SW 1271 (cell line): Measurements from ENCODE around the gene KCNC4.

ENCODE experiments used
- DNase-seq, 2 experiments: peaks; one replicate each; lab custom pipeline; 2025; lab: John Stamatoyannopoulos, UW

The KCNC4 gene

GRCh38 chr1:110230381-110231199, 20.5 kb downstream of the KCNC4 start:
- DNase-seq, result no peak

GRCh38 chr1:110233861-110234260, 23.7 kb downstream of the KCNC4 start:
- DNase-seq, result no peak

- DNase-seq, result no peak
Observed at GRCh38 chr1:110234691-110235090, 24.6 kb downstream of the KCNC4 start.

- DNase-seq, result no peak
Observed at GRCh38 chr1:110235181-110235833, 25.2 kb downstream of the KCNC4 start.

- no peak for DNase-seq
Observed at GRCh38 chr1:110235834-110236682, 25.9 kb downstream of the KCNC4 start.

GRCh38 chr1:110237386-110238152, 27.5 kb downstream of the KCNC4 start:
- no peak for DNase-seq

- no peak for DNase-seq
Observed at GRCh38 chr1:110239441-110240430, 29.6 kb downstream of the KCNC4 start.

- no peak for DNase-seq
Observed at GRCh38 chr1:110240476-110241210, 30.5 kb downstream of the KCNC4 start.

GRCh38 chr1:110241516-110241915, 31.4 kb downstream of the KCNC4 start:
- no peak for DNase-seq

GRCh38 chr1:110242062-110242461, 31.9 kb downstream of the KCNC4 start:
- no peak for DNase-seq

GRCh38 chr1:110242731-110243130, 32.6 kb downstream of the KCNC4 start:
- DNase-seq, result no peak

- no peak for DNase-seq
Observed at GRCh38 chr1:110243146-110243545, 33.0 kb downstream of the KCNC4 start.

GRCh38 chr1:110243574-110243973, 33.5 kb downstream of the KCNC4 start:
- DNase-seq, result no peak

GRCh38 chr1:110245876-110246620, 35.9 kb downstream of the KCNC4 start:
- no peak for DNase-seq

GRCh38 chr1:110248746-110249145, 38.6 kb downstream of the KCNC4 start:
- no peak for DNase-seq

GRCh38 chr1:110249256-110249655, 39.1 kb downstream of the KCNC4 start:
- no peak for DNase-seq

- no peak for DNase-seq
Observed at GRCh38 chr1:110250008-110250407, 39.9 kb downstream of the KCNC4 start.

- DNase-seq, result no peak
Observed at GRCh38 chr1:110250749-110251148, 40.6 kb downstream of the KCNC4 start.

GRCh38 chr1:110253213-110253612, 43.1 kb downstream of the KCNC4 start:
- DNase-seq, result no peak
